GM21515 (cell line): ENCODE data around the gene TNFAIP8L3.

Source experiments
- ATAC-seq: cut with Tn5 transposase; IDR thresholded peaks from one replicate; pipeline ENCODE4 v1.9.1; 2021; ENCODE audit not compliant: unreplicated experiment

Gene TNFAIP8L3

DNA sequence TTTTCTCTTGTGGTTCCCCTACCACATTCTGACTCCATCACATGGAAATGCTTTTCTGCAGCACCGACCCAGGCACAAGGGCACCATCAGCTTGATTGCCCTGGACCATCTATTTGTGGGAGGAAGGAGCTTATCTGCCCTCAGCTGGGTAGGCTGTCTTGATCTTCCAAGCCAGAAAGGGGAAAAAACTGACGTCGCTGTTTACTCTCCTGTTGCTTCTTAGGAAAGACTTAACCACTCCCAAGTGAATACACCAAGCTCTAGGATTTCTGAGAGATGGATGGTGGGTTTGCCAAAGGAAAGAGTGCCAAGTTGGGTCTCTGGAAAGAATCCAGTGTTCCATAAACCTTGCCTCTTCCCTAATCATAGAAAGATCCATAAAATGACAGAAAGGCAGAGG, 4.0 kb downstream of the TNFAIP8L3 start:
- ATAC-seq: no peak

DNA sequence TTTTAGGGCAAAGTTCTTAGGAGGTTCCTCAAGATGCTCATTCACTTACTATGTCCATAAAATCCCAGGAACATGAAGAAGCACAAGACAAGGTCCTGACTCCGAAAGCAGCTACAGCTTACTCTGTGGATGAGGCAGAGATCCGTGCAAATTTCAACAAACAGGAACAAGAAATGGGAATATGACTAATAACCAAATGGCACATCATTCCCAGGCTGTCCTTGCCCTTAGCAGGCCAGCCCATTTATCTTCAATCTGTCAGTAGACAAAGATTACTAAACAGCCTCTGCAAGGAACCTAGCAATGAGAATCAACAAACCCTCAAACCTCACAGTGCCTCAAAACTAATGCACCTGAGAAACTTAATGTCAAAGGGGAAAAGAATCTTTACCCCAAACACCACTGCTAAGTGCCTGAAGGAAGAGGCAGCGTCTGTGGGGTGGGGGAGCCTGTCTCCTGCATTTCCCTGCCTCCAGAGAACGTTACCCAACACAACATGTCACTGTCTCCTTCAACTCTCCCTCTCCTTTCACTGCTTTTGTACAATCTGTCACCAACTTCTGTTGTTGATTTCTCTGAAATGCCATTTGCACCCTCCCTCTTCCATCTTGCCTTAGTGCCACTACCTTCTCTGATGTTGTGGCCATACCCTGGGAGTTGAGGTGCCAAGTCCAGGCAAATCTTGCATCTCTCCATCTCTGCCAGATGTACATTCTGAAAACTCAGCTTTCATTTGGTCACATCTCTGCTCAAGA, 4.8 kb downstream of the TNFAIP8L3 start:
- no peak for ATAC-seq

DNA sequence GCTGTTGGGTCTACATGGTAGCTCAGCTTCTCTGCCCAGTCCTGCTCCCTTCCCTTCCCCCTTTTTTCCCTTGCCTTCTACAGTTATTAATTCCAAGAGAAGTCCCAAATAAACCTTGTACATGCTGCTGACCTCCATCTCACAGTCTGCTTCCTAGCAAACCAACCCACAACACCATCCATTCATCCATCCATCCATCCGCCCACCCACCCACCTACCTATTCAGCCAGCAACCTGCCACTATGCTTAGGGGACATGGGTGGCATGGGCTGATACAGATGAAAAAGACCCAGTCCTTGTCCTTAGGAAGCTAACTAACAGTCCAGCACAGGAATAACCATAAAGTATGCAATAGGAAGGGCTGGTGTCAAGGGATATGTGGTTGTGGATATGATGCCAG, 5.7 kb downstream of the TNFAIP8L3 start:
- ATAC-seq: no peak

DNA sequence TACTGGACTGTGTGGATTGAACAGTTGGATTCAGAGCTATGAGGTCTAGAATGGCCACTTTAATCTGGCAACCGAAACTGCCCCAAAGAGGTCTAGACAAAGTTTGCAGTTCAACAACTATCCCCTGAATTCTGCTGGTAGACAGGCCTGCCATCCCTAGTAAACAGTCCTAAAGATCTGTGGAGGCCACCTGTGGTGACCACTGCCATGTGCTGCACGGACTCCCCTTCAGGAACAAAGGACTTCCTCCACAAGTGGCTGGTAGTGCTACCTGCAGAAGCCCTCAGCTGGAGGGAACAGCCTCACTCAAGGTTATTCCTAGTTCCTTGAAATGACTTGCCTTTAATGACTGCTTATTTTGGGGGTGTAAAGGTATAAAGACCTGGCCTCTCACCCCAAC, 6.1 kb downstream of the TNFAIP8L3 start:
- no peak for ATAC-seq

DNA sequence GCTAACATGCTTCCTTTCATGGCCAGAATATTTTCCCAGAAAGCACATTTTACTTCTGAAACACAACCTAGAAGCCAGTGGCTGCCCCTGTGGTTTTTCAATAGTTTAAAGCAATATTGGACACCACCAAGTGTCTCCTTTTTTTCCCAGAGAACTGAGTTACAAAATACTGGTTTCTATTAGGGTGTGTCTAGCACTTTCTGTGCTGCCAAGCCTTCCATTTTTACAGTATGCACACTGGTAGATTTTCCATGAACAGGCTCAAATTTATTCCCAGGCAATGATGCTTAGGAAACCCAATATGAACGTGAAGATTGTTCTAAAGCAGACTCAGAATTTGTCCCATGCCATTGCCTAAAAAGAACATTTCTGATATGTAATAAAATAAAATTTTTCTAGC, 7.2 kb downstream of the TNFAIP8L3 start:
- no peak for ATAC-seq

DNA sequence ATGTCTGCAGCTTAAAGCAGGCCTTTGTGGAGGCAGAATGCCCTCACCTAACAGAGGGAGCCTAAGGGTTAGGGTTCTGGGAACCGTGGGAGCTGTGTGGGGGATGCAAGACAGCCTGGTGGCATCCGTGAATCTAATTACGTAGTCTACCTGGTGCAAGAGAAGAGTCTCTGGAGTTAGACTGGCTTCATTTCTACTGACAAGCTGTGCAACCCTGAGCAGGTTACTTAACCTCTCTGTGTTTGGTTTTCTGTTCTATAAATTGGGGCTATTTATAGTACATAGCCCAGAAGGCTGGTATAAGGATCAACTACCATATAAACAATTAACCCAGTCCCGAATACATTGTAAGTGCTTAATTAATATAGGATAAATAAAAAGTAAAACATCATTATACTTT, 8.3 kb downstream of the TNFAIP8L3 start:
- no peak for ATAC-seq

DNA sequence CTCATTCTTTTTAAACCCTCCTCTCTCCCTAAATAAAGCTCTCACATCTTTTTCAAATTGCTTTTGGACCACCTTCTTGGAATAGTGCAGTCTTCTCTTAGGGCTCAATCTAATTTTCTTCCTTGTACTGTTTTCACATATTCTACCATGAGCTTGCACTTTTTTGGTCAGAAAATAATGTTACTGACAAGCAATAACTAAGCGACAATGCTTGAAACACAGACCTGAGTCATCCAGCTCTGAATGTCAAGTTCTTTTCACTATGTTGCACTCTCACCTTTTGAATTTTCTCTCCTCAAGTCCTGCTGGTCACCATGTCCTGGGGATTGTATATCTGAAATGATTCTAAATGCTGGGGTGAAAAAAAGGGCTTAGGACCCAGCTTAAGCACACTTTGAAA, 8.9 kb downstream of the TNFAIP8L3 start:
- ATAC-seq: no peak

DNA sequence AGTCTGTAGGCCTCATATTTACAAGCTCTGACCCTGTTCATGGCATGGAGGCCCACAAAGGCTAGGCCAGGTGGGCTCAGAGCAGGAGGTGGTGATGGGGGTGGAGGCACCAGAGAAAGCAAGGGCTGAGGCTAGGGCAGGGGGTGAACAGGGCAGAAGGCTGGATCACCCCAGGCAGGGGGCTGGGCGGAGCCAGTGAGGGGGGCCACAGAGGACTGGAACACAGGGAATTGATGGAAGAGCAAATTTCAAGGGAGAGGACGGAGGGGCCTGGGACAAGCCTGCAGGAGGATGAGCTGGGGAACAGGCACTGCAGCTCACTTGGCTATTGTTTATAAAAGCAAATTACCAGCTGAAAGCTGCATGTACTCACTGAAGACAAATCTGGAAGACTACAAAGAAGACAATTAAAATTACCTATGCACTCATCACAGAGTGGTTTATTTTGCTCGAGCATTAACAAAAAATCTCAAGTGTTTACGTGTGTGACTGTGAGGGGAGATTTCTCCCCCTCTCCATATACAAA, 11.0 kb downstream of the TNFAIP8L3 start:
- ATAC-seq: no peak

DNA sequence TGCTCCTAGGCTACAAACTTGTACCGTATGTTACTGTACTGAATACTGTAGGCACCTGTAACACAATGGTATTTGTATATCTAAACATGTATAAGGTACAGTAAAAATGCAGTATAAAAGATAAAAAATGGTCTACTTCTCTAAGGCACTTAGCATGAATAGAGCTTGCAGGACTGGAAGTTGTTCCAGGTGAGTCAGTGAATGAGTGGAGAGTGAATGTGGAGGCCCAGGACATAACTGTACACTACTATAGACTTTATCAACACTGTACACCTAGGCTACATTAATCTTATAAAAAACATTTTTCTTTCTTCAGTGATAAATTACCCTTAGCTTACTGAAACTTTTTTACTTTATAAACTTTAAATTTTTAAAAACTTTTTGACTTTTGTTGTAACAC, 12.5 kb downstream of the TNFAIP8L3 start:
- no peak for ATAC-seq

DNA sequence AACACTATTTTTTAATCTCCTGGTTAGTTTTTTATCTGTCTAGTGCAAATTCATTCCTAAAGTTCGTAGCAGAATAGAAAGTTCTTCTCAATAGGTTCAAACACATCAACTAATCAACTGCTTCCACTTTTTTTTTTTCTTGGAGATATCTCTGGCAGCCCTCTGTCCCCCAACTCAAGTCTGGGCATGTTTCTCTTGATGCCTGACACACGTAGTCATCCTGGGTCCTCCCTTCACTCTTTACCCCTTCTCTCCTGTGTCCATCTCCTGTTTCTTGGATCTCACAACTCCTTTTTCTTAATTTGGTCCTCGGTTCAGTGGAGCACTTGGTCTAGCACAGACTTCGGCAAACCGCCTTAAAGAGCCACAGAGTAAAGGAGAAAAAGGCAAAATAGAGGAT, 14.4 kb downstream of the TNFAIP8L3 start:
- no peak for ATAC-seq

DNA sequence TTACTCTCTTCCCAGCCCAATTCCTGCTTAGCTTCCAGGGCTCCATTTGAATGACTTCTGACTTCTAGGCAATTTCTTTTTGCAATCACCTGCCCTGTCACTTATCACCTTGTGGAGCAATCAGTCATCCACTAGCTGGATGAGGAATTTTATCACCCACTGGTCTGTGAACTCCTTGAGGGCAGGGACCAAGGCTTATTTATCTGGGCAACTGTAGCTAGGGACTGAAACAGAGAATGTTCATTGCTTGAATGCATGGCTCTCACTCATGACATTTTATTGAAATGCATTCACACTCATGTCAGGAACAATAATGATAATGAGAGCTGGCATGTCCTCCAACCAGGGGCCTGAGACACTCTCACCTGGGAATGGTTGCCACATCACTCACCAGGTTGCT, 15.5 kb downstream of the TNFAIP8L3 start:
- ATAC-seq: no peak

DNA sequence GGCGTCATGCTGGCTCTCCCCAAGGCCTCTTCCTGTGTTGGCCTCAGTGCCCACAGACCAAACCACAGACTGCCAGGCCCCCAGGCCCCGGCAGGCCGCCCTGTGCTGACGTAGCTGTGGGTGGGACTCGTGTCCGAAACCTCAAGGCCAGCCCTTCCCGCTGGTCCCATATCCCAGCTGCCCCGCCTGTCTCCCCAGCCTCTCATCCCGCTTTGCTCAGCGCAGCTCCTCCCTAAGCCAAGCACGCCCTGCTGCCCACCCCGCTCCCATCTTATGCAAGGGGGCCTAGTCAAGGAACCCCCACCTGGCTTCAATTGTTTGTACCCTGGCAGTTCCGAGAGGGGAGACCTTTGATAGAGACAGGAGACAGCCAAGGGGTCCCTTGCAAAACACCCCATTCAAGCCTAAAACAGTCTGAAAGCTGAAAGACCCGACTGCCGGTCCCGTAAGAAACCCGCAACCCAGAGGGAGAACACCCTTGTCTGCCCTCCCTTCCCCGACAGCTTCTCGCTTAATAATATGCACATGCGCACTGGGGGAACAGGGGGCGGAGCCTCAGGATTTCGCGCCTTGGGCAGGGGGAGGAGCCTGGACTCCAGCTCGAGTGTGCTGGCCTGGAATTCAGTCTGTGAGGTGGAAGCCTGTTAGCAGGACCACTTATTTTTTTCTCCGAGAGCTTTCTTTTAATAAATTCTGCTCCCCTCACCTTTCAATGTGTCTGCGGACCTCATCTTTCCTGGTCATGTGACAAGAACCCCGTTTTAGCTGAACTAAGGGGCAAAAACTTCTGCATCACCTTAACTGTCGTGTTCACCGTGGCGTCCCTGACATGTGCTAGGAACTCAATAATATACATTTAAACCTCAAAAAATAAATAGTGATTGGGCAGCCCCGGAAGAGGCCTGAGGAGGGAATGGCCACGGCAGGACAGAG, 17.2 kb downstream of the TNFAIP8L3 start:
- ATAC-seq: no peak

DNA sequence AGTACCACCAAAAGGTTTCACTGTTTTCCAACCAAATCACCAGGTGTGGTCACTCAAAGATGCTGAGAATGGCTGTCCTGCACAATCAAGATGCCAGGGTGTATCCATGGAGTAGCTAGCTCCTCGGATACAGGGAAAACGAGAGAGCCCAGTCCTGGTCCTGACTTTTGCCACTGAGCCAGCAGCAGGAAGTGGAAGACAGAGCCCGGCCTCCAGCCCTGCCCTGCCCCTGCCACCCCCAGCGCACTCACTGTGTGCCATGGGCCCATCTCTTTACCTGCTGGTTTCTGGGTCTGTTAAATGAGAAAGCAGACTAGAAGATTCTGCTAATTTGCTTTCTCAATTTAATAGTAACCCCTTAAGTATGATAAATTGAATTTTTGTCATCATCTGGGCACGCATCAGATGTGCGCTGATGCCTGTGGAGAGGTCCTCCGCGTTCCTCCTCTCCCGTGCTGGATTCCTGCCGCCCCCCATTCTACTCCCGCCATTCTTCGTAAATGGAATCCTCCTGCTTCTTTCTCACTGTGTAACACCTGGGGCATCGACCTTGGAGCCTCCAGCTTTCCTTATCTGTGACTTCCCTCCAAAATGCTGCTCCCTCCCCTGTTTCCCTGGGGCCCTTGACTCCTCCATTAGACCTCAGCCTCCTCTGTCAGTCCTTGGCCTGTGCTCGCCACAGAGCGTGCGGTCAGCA, 18.0 kb downstream of the TNFAIP8L3 start:
- no peak for ATAC-seq

DNA sequence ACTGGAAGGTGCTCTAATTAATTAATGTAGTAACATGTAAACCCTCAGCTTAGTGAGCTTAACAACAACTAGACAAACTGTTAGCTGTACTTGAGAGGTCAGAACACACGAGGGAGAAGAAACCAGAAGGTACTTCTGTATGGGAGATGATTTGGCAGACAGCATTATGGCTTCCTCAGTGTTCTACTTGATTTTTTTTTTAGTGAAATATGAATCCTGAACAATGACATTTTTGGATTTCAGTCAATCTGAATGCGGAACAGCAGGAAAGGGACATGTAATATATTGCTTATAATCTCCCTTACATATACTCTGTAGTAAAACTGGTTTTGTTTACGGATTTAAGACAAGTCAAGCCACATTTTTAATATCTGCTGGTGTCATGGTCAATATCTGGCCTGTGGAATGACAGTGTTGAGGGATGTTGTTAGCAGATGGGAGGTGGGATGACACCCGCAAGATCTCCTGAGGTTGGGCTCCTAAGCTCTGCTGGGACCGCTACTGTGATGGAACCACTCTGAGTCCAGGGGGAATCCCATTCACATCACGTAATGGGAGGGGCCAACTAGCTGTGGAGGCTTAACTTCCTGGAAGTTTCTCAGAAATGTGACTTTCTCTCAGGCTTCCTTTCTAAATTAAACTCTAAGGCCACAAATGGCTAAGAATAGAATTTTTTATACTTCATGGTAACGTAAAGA, 18.7 kb downstream of the TNFAIP8L3 start:
- ATAC-seq: no peak

DNA sequence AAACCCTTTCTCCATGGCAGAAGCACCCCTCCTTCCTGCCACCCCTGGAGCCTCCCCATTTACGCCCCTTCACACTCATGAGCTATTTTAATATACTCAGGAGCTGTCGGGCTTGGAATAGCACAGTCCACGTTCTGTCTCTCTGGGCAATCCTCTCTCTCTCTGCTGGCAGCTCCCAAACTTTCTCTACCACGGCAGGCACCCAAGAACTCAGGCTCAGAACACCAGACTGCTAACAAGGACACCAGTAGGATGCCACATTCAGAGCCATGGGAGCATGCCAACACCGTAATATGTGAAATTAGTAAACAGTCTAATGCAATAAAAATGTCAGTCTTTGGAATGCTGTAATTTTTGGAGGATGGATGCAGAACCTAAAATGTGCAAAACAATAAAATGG, 19.3 kb downstream of the TNFAIP8L3 start:
- no peak for ATAC-seq

DNA sequence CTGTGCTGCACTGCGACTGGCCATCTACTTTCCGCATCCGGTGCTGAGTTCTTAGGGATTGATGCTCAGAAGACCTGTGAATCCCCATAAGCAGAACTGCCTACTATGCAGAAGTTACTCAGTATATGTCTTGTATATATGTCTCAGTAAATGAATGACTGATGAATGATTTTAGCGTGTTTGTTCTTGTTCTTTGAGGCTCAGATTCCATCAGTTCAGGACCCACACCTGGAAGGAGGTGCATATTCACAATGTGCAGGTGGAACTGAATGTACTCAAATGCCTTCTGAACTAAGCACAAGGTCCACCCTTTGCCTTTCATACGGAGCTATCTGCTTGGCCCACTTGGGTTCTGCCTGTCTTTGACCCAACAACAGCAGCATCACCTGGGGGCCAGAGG, 19.8 kb downstream of the TNFAIP8L3 start:
- no peak for ATAC-seq

DNA sequence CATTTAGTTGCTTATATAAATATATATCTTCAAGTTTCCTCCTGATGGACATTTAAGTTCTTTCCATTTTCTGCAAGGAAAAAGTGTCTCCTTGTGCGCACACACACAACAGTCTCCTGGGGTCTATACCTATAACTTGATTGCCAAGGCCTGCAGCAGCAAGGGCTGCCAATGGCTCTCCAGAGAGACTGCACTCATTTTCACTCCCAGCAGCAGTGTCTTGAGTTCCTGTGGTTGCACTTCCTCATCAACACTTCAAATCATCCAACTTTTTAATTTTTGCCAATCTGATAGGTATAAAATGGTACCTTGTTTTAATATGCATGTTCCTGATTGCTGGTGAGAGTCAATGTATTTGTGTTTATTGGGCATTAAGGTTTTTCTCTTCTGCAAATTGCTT, 23.1 kb downstream of the TNFAIP8L3 start:
- no peak for ATAC-seq

DNA sequence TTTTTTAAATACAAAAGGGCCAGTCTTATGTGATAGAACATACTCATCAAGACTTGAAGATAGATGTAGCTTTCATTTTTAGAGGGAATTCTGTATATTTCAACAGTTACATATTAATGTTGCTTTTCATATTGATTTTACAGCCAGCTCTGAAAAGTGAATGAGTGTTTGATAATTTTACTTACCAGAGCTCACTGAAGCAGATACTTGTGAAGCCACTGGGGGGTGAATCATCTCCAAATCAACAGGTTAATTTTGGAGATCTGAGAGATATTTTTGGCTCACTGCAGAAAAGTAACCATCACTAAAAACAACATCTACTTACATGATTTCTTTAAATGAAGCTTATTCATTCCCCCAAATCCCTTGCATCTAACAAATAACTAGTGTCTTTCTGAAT, 24.7 kb downstream of the TNFAIP8L3 start:
- no peak for ATAC-seq

DNA sequence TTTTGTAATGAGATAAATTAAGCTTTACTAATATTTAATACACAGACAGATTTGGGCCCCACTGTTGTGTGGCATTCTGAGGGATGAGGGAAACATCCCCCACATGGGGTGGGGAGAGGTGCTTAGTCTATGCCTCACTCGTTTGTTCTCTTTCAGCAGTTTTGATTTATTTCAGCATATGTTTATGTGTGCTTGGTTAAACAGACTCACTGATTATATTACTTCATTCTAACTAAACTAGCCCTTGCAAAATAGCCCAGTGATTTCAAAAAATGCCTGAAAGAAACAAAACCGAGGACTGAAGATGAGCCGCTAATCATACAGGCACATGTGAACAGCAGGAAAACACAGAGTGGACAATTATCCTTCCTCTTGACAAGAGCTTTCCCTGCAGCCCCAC, 27.2 kb downstream of the TNFAIP8L3 start:
- ATAC-seq: no peak

DNA sequence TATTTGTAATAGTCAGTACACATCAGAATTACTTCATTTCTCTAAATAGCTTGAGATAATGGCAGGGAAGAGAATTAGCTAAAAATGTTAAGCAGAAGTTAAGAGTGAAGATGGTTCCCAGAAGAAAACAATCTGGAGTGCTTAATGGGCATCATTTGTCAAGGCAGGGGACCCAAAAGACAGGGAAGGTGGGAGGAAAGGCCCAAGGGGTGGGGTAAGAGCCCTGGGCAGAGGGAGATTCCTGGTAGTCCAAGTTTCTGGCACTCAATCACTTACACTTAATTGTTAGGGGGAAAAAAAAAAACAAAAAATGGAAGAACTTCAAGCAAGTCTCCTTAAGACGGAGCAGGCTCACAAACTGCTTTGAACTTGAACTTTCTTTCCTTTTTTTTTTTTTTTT, 28.9 kb downstream of the TNFAIP8L3 start:
- ATAC-seq: no peak

DNA sequence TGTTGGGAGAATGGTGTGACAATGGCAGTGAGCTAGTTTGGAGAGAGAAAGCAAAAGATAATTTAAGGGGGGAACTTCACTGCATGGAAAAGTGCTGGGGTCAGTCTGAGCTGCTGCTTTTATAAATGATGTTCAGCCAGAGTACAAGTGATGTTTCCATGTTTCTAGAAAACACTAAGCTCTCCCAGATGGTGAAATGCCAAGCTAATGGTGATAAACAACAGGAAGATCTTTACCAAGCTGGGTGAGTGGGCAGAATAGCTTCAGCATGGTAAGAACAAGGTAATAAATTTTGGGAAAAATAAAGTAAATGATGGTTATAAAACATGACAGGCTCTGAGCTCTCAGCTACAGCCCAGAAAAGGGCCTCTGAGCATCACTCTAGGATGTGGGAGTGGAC, 29.4 kb downstream of the TNFAIP8L3 start:
- ATAC-seq: no peak
